GM12878 (cell line): ENCODE measurements around the gene HCN4.

Experiments
- CTCF ChIP-seq, 3 experiments: IDR thresholded peaks in 2 of 3; conservative IDR thresholded peaks in 1 of 3; 2 replicates each; pipeline ENCODE4 v1.5.1; 2011; ENCODE audit warnings: low read depth in 3 of 3, low read length in 3 of 3, mild to moderate bottlenecking in 3 of 3, control low read depth in 2 of 3, moderate library complexity in 2 of 3, inconsistent platforms in 1 of 3, mixed read lengths in 1 of 3; ENCODE audit not compliant: control insufficient read depth in 2 of 3, insufficient read depth in 1 of 3; ENCODE audit errors: extremely low read depth in 1 of 3
- HDGF ChIP-seq: fragments of 450-650 bp; IDR thresholded peaks from 2 replicates; pipeline ENCODE4 v1.6.1; 2016; ENCODE audit warnings: antibody characterized with exemption
- TAF1 ChIP-seq: IDR thresholded peaks from 2 replicates; pipeline ENCODE4 v1.6.1; 2011; ENCODE audit warnings: mild to moderate bottlenecking, low read depth, low read length, borderline replicate concordance
- TF ChIP-seq, protein P1 (sequence below): IDR thresholded peaks from 2 replicates; pipeline ENCODE4 v1.6.1; 2012; ENCODE audit warnings: low read depth, low read length, improper control_type of control experiment
- TF ChIP-seq, protein P2 (sequence below): IDR thresholded peaks from 2 replicates; pipeline ENCODE4 v1.6.1; 2011; ENCODE audit warnings: borderline replicate concordance, low read depth, mild to moderate bottlenecking, moderate library complexity, mixed read lengths, low read length; ENCODE audit not compliant: insufficient read depth; ENCODE audit errors: extremely low read length

- TF ChIP-seq CTCF (IDR thresholded peaks at IDR 0.05 in 2 of 3, conservative IDR thresholded peaks at IDR 0.05 in 1 of 3; ENCODE audit: control insufficient read depth in 2 of 3, extremely low read depth in 1 of 3, insufficient read depth in 1 of 3, low read depth in 3 of 3, low read length in 3 of 3) (no peak), HDGF (no peak), TAF1 (no peak)
- TF ChIP-seq, protein P1, sequence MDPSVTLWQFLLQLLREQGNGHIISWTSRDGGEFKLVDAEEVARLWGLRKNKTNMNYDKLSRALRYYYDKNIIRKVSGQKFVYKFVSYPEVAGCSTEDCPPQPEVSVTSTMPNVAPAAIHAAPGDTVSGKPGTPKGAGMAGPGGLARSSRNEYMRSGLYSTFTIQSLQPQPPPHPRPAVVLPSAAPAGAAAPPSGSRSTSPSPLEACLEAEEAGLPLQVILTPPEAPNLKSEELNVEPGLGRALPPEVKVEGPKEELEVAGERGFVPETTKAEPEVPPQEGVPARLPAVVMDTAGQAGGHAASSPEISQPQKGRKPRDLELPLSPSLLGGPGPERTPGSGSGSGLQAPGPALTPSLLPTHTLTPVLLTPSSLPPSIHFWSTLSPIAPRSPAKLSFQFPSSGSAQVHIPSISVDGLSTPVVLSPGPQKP = no peak
- TF ChIP-seq, protein P2, sequence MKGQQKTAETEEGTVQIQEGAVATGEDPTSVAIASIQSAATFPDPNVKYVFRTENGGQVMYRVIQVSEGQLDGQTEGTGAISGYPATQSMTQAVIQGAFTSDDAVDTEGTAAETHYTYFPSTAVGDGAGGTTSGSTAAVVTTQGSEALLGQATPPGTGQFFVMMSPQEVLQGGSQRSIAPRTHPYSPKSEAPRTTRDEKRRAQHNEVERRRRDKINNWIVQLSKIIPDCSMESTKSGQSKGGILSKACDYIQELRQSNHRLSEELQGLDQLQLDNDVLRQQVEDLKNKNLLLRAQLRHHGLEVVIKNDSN = no peak
Measured at GRCh38 chr15:73386886-73387506, 18.2 kb upstream of the HCN4 start.
